AG09319 (cell line): ENCODE results near the gene NPAS3.

Source experiments
- DNase-seq: peaks from one replicate; pipeline ENCODE4 v3.0.0-alpha.2; 2010; ENCODE audit warnings: low read depth; ENCODE audit errors: extremely low read depth
- TF ChIP-seq, protein P1 (sequence below): IDR thresholded peaks from 2 replicates; pipeline ENCODE4 v1.5.1; 2011; ENCODE audit warnings: low read depth, mild to moderate bottlenecking, inconsistent platforms, low read length, moderate library complexity

NPAS3 gene

DNA sequence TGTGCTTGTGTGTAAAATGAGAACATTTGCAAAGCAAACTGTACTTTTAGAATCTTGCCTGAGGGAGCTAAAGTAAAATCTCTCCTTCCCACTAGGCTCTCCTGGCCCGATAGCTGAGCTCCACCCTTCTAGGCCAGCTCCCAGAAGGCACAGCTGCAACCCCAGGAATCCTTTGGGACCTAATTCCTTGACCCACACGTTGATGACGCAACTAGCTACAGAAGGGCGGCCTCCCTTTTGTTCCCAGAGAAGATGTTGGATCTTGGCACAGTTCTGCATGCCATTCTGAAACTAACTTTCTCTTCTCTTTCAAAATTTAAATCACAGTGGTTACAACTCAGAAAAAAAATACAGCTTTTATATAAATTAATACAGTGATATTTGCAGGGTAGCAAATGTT, 744.1 kb downstream of the NPAS3 start:
- DNase-seq: peak; percentile 57
- TF ChIP-seq, protein P1, sequence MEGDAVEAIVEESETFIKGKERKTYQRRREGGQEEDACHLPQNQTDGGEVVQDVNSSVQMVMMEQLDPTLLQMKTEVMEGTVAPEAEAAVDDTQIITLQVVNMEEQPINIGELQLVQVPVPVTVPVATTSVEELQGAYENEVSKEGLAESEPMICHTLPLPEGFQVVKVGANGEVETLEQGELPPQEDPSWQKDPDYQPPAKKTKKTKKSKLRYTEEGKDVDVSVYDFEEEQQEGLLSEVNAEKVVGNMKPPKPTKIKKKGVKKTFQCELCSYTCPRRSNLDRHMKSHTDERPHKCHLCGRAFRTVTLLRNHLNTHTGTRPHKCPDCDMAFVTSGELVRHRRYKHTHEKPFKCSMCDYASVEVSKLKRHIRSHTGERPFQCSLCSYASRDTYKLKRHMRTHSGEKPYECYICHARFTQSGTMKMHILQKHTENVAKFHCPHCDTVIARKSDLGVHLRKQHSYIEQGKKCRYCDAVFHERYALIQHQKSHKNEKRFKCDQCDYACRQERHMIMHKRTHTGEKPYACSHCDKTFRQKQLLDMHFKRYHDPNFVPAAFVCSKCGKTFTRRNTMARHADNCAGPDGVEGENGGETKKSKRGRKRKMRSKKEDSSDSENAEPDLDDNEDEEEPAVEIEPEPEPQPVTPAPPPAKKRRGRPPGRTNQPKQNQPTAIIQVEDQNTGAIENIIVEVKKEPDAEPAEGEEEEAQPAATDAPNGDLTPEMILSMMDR: no peak

DNA sequence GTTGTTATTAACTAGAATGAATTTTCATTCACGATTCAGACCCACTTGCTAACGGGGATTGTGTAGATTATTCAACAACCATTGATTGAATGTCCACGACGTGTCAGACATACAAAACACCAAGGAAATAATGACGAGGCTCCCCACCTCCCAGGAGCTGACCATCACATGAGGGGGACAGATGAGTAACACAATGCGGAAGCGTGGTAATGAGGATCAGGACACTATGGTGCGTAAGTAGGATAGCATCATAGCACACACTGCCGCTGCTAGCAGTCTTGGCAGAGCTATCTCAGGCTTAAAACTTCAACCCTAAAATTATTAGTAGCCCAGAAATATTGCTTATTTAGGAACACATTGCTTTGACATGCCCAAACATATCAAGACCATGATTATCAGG, 746.3 kb downstream of the NPAS3 start:
- TF ChIP-seq, protein P1: no peak
- no peak for DNase-seq

DNA sequence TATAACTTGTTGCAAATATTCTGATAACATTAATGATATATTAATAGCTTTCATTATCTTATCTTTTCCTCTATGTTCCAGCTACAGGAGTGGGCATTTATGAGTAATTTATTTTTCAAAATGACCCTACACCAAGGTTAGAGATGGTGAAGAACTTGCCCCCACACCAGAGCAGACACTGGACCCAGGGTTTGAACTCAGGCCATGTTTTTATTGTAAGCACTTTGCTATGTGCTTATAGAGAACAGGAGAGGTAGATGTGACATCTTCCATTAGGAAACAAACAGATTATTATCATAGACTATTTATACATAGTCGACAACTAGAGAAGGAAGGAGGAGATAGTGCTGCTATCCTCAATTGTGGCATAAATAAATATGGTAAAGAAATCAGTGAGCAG, 747.0 kb downstream of the NPAS3 start:
- DNase-seq: no peak
- TF ChIP-seq, protein P1: no peak

DNA sequence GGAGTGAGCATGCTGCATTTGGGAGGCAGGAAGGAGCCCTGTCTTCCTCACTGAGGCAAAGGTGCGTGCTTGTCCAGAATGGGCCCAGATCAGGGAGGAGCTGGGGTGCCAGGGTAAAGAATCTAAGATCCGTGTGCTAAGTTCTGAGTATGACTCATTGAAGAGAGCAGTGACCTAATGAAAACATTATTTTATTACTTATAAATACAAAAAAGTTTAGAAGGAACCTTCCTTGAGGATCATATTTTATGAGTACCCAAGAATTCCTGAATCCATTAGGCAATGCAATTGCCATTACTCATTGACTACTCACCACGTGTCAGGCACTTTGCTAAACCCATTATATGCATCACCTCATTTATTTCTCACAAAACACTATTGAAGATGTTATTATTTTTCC, 747.5 kb downstream of the NPAS3 start:
- TF ChIP-seq, protein P1: no peak
- no peak for DNase-seq

DNA sequence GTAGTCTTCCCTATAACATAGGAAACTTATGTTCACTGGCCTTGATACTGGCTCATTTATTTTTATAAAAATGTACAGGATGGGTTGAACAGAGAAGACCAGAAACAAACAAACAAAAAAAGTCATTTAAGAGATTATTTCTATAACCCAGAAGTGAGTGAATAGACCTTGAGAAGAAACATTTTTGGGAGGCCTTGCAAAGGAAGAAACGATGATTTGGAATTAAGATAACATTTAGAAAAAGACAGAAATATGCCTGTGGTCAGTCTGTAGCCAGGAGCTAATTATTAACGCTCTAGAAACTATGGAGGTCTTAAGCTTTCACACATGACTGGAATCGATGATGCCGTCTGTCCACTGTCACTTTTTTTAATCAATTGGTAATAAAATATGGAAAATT, 748.2 kb downstream of the NPAS3 start:
- DNase-seq: no peak

DNA sequence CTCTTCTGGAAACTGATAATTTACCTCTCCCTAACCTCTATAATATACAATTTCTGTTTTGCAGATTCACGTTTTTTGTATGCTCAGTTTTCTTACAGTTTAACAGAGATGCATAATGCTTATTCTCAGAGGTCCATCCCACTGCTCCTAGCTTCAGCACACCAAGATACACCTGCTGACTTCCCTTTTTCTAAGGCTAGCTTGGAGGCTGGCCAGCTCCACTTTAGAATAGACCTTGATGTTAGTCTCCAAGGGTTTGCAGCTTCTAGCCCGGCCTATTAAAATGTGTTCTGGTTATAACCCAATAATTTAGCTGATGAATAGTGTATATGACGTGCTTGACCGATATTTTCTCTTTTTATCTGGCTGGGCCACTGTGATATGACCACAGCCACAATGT, 751.0 kb downstream of the NPAS3 start:
- TF ChIP-seq, protein P1: no peak
- no peak for DNase-seq

More for the DNA sequence above, 748.2 kb downstream of the NPAS3 start:
- TF ChIP-seq, protein P1: no peak

DNA sequence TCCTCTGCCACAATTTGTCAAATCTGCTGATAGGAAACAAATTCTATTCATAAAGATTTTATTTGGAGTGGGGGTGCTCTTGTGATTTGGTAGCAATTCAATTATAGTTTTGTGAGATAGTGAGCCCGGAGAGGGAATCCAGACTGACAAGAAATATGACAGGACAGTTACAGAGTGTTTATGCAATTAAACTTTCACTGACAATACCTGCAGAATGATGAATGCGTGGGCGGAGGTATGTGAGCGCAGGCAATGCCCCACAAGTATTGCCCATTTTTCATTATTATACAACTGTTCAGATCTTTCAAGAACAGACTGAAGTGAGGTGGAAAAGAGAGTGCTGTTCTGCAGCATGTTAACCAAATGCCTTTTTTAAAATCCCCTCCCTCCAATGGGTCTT, 753.2 kb downstream of the NPAS3 start:
- no peak for DNase-seq
- TF ChIP-seq, protein P1: no peak
